HG03432 (cell line): ENCODE data around the gene ASF1A.
"Not testable (repeated sequence)": the region's sequence is repeated elsewhere in the genome, so short reads cannot be mapped to it uniquely, and the experiment has no call there.

Experiments
- ATAC-seq: cut with Tn5 transposase; IDR thresholded peaks from one replicate; pipeline ENCODE4 v1.9.1; 2021; ENCODE audit warnings: mild to moderate bottlenecking, moderate library complexity; ENCODE audit not compliant: unreplicated experiment

ASF1A gene

GRCh38 chr6:118893807-118894424, at the start of gene ASF1A:
Gene ASF1A (plus strand): TSS chr6:118894152. CDS start chr6:118894414, 262 bp downstream.
- peak; percentile 78 for ATAC-seq

- peak; percentile 74 for ATAC-seq
Measured at GRCh38 chr6:118844915-118845314, 49.0 kb upstream of the ASF1A start.

GRCh38 chr6:118853408-118853807, 40.5 kb upstream of the ASF1A start:
- ATAC-seq: no peak

- ATAC-seq: no peak
Measured at GRCh38 chr6:118856301-118856700, 37.7 kb upstream of the ASF1A start.

GRCh38 chr6:118859517-118860064, 34.4 kb upstream of the ASF1A start:
- ATAC-seq: peak; percentile 38

- ATAC-seq: no peak
Measured at GRCh38 chr6:118860363-118860762, 33.6 kb upstream of the ASF1A start.

- no peak for ATAC-seq
Measured at GRCh38 chr6:118860880-118861279, 33.1 kb upstream of the ASF1A start.

GRCh38 chr6:118862443-118862842, 31.5 kb upstream of the ASF1A start:
- ATAC-seq: no peak

- peak; percentile 69 for ATAC-seq
Measured at GRCh38 chr6:118864341-118865099, 29.4 kb upstream of the ASF1A start.

- peak; percentile 28 for ATAC-seq
Measured at GRCh38 chr6:118865100-118865391, 28.9 kb upstream of the ASF1A start.

- no peak for ATAC-seq
Measured at GRCh38 chr6:118867181-118867580, 26.8 kb upstream of the ASF1A start.

GRCh38 chr6:118868901-118869300, 25.1 kb upstream of the ASF1A start:
- ATAC-seq: not testable (repeated sequence)

GRCh38 chr6:118869350-118869749, 24.6 kb upstream of the ASF1A start:
- ATAC-seq: no peak

- no peak for ATAC-seq
Measured at GRCh38 chr6:118869894-118870589, 23.9 kb upstream of the ASF1A start.

GRCh38 chr6:118871331-118871730, 22.6 kb upstream of the ASF1A start:
- no peak for ATAC-seq

GRCh38 chr6:118872318-118872717, 21.6 kb upstream of the ASF1A start:
- no peak for ATAC-seq

- no peak for ATAC-seq
Measured at GRCh38 chr6:118872726-118873125, 21.2 kb upstream of the ASF1A start.

GRCh38 chr6:118873239-118873638, 20.7 kb upstream of the ASF1A start:
- no peak for ATAC-seq

- no peak for ATAC-seq
Measured at GRCh38 chr6:118875672-118876071, 18.3 kb upstream of the ASF1A start.

- ATAC-seq: no peak
Measured at GRCh38 chr6:118876198-118876597, 17.8 kb upstream of the ASF1A start.

- ATAC-seq: no peak
Measured at GRCh38 chr6:118876814-118877213, 17.1 kb upstream of the ASF1A start.

- ATAC-seq: no peak
Measured at GRCh38 chr6:118877806-118878205, 16.1 kb upstream of the ASF1A start.
